Vagina (tissue), 2 donors: ENCODE results near the gene ACTA1. TPM values are rescaled to one million over a fixed set of nuclear protein-coding genes. Genes with fewer than 3 reads are reported as not detected.
"Not testable (repeated sequence)": the region's sequence is repeated elsewhere in the genome, so short reads cannot be mapped to it uniquely, and the experiment has no call there.

ENCODE experiments used
- DNase-seq, 2 donors: peaks; one replicate each; pipeline ENCODE4 v3.0.0-alpha.2; 2017; ENCODE audit errors: extremely low spot score in 2 of 2
- H3K27ac ChIP-seq: fragments of 200-600 bp; sonication (generic); one replicate; pipeline ENCODE4 v1.5.1; 2019
- H3K27me3 ChIP-seq: fragments of 200-600 bp; sonication (generic); one replicate; pipeline ENCODE4 v1.5.1; 2019
- H3K36me3 ChIP-seq, 2 donors: fragments of 200-600 bp; sonication (generic); one replicate each; pipeline ENCODE4 v1.5.1; 2017 to 2019
- H3K4me1 ChIP-seq: fragments of 200-600 bp; sonication (generic); one replicate; pipeline ENCODE4 v1.5.1; 2019
- H3K4me3 ChIP-seq, 2 donors: fragments of 200-600 bp; sonication (generic); 1 replicate in 1 of 2; 2 replicates in 1 of 2; pipeline ENCODE4 v1.5.1; 2016 to 2019
- H3K9me3 ChIP-seq: fragments of 200-600 bp; sonication (generic); one replicate; pipeline ENCODE4 v1.5.1; 2019
- CTCF ChIP-seq, 3 experiments: fragments of 450-650 bp in 2 of 3; fragments of 200-600 bp in 1 of 3; sonication (generic) in 1 of 3; IDR thresholded peaks; one replicate each; pipeline ENCODE4 v1.5.1; 2017 to 2019; ENCODE audit warnings: antibody characterized with exemption in 3 of 3, mild to moderate bottlenecking in 2 of 3, moderate library complexity in 2 of 3
- POLR2A ChIP-seq, 2 donors: fragments of 450-650 bp; IDR thresholded peaks; one replicate each; pipeline ENCODE4 v1.6.1; 2017; ENCODE audit warnings: antibody characterized with exemption in 2 of 2, mild to moderate bottlenecking in 2 of 2, moderate library complexity in 2 of 2
- POLR2AphosphoS5 ChIP-seq, 2 donors: sonication (generic); formaldehyde crosslinking; IDR thresholded peaks; one replicate each; pipeline ENCODE4 v1.9.0; 2017; ENCODE audit warnings: antibody characterized with exemption in 2 of 2, mild to moderate bottlenecking in 2 of 2, low read depth in 1 of 2; ENCODE audit not compliant: insufficient read depth in 1 of 2
- intact Hi-C: fragments of 100-400 bp; cut with DNase I; formaldehyde crosslinking; loops from one replicate; pipeline ENCODE4 v1.15.1; 2023
- total RNA-seq: library from RNA; depleted of rRNA; stranded (reverse); fragments of >200 nt; gene quantifications from one replicate; pipeline ENCODE4 v1.2.3, GENCODE V29; 2016

The ACTA1 gene
- total RNA-seq, 1 donor from 2014 or later: not detected

DNA sequence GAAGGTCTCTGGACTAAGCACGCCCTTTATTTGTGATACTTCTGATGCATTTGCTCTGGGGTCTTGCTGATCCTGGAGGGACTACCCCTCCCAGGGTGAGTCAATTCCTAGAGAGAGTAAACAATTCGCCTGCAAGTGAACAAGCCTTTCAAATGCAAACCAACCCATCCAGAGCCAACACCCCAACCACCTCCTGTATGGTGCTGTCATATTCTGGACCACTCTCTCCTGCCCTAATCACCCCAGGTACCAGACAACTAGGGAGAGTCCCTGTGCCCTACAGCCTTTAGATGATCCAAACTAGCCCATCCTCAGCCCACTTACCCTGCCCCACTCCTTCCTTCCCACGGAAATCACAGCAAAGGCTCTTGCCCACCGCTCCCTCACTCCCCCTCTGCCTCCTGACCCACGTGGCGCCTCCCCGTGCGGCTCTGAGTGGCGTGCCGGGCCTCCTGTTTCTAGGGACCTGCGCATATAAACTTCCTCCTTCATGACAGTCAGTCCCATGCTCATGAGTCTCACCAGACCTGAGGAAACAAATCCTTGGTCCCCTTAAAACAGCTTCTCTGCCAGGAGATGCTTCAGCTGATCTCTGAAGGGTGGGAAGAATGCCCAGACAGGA is 37.2 kb downstream of the ACTA1 start:
- no peaks in the 10 kb centered on the region for H3K27me3 ChIP-seq
- H3K9me3 ChIP-seq: no peaks in the 10 kb centered on the region
- intact Hi-C loops: no loop called here
- no peak for DNase-seq
- TF ChIP-seq CTCF (IDR thresholded peaks at IDR 0.05) (no peak), POLR2AphosphoS5 (IDR thresholded peaks at IDR 0.05; ENCODE audit: insufficient read depth in 1 of 2, low read depth in 1 of 2) (no peak), POLR2A (IDR thresholded peaks at IDR 0.05) (no peak)
- no peaks in the 10 kb centered on the region for H3K4me1 ChIP-seq
- no peak overlapping the region for H3K4me3 ChIP-seq
- H3K27ac ChIP-seq: no peak overlapping the region
- no peaks in the 10 kb centered on the region for H3K36me3 ChIP-seq

DNA sequence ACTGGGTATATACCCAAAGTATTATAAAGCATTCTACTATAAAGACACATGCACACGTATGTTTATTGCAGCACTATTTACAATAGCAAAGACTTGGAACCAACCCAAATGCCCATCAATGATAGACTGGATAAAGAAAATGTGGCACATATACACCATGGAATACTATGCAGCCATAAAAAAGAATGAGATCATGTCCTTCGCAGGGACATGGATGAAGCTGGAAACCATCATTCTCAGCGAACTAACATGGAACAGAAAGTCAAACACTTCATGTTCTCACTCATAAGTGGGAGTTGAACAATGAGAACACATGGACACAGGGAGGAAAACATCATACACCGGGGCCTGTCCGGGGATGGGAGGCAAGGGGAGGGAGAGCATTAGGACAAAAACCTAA is 39.4 kb downstream of the ACTA1 start:
- intact Hi-C loops, H3K4me1 ChIP-seq, H3K36me3 ChIP-seq, DNase-seq, H3K27ac ChIP-seq, H3K27me3 ChIP-seq, H3K4me3 ChIP-seq, H3K9me3 ChIP-seq: not testable (repeated sequence)

GRCh38 chr1:229392936-229393335 is 41.0 kb downstream of the ACTA1 start:
- Histone ChIP-seq H3K27me3 (no peaks in the 10 kb centered on the region), H3K36me3 (no peaks in the 10 kb centered on the region), H3K4me1 (no peaks in the 10 kb centered on the region), H3K9me3 (no peaks in the 10 kb centered on the region), H3K27ac (no peak overlapping the region), H3K4me3 (no peak overlapping the region)
- TF ChIP-seq CTCF (IDR thresholded peaks at IDR 0.05) (no peak), POLR2AphosphoS5 (IDR thresholded peaks at IDR 0.05; ENCODE audit: insufficient read depth in 1 of 2, low read depth in 1 of 2) (no peak), POLR2A (IDR thresholded peaks at IDR 0.05) (no peak)
- no peak for DNase-seq
- intact Hi-C loops: no loop called here

- Histone ChIP-seq H3K27me3 (no peaks in the 10 kb centered on the region), H3K4me3 (no peak overlapping the region), H3K27ac (no peak overlapping the region), H3K4me1 (no peaks in the 10 kb centered on the region), H3K9me3 (no peaks in the 10 kb centered on the region), H3K36me3 (no peaks in the 10 kb centered on the region)
- intact Hi-C loops: no loop called here
- TF ChIP-seq CTCF (IDR thresholded peaks at IDR 0.05): no peak
- no peak for TF ChIP-seq POLR2AphosphoS5 (IDR thresholded peaks at IDR 0.05; ENCODE audit: insufficient read depth in 1 of 2, low read depth in 1 of 2)
- TF ChIP-seq POLR2A (IDR thresholded peaks at IDR 0.05): no peak
- DNase-seq: no peak
Measured at GRCh38 chr1:229390130-229390529, 43.8 kb downstream of the ACTA1 start.

DNA sequence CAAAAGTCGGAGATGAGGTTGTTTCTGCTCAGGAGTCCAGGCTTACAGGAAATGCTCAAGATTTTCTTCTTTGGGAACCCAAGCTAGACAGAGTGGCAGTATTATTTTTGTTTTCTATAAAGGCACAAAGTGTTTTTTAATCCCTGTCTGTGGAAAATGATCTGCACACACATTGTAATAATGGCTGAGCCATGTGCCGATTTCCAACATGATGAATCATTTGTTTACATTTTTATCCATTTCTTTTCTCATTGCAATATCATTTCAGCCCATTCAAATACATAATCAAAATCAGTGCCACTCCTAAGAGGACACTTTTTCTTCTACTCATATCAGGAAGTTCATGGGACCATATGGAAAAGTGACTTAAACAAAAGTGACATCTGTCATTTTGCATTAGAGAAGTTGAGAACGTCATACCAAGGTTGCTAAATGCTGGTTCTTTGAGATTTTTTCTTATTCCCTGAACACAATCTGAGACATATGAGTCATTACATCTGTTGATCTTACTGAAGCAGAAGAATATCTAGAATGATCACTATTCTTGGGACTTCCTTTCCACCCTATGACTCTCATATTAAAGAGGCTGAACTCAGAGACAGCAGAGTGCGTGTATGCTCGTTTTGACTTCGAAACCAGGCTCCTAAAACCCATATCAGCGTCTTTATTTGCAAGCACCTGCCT is 44.9 kb downstream of the ACTA1 start:
- Histone ChIP-seq H3K36me3 (no peaks in the 10 kb centered on the region), H3K27me3 (no peaks in the 10 kb centered on the region), H3K4me3 (no peak overlapping the region), H3K27ac (no peak overlapping the region), H3K9me3 (no peaks in the 10 kb centered on the region), H3K4me1 (no peaks in the 10 kb centered on the region)
- intact Hi-C loops: no loop called here
- no peak for DNase-seq
- TF ChIP-seq CTCF (IDR thresholded peaks at IDR 0.05): no peak
- TF ChIP-seq POLR2AphosphoS5 (IDR thresholded peaks at IDR 0.05; ENCODE audit: insufficient read depth in 1 of 2, low read depth in 1 of 2): no peak
- no peak for TF ChIP-seq POLR2A (IDR thresholded peaks at IDR 0.05)
